ENCODE data around the gene MAMDC2.

MAMDC2 gene

DNA sequence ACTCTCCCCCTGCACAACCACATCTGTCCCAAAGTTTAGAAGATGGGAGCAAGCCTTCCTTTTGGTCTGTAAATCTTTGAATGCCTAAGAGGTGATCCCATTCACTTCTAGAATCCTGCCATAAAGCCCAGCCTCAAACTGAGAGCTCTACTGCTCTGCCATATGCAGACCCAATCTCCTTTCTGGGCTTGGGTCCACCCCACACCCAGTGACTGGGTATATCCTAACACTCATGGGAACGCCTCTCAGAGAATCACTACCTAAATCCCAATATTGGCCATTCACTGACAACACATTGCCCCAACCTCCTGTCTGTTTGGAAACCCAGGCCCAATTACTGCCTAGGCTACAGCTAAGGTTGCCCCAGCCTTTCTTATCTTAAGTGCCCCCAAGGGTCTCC is 90.7 kb downstream of the MAMDC2 start:
- no peaks in the 10 kb centered on the region for H3K9me3 ChIP-seq (ENCODE audit: control insufficient read depth, insufficient read depth, low read length)
- H3K9ac ChIP-seq (ENCODE audit: low read depth, low read length): no peak overlapping the region
- H3K4me1 ChIP-seq (ENCODE audit: insufficient read depth, low read length): no peaks in the 10 kb centered on the region
- H3K36me3 ChIP-seq (ENCODE audit: insufficient read depth, low read length): no peaks in the 10 kb centered on the region

DNA sequence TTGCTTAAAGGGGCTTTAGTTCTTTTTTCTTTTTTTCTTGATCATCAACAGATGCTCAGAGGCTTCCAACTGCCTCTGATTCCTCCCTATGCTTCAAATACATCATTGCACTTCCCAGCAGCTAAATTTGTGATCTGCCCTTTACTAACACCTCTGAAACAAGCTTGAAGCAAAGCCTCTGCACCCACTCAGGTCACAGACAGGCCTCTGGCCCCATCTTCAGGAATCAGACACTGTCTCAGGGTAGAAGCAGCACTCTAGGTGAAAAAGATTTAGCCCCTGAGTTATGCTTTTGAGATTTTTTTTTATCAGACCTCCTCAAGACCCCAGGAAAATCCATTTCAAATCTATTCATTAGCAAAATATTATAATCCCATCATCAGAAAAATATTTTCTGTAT is 91.5 kb downstream of the MAMDC2 start:
- no peaks in the 10 kb centered on the region for H3K36me3 ChIP-seq (ENCODE audit: insufficient read depth, low read length)
- H3K9ac ChIP-seq (ENCODE audit: low read depth, low read length): no peak overlapping the region
- no peaks in the 10 kb centered on the region for H3K4me1 ChIP-seq (ENCODE audit: insufficient read depth, low read length)
- H3K9me3 ChIP-seq (ENCODE audit: control insufficient read depth, insufficient read depth, low read length): no peaks in the 10 kb centered on the region

DNA sequence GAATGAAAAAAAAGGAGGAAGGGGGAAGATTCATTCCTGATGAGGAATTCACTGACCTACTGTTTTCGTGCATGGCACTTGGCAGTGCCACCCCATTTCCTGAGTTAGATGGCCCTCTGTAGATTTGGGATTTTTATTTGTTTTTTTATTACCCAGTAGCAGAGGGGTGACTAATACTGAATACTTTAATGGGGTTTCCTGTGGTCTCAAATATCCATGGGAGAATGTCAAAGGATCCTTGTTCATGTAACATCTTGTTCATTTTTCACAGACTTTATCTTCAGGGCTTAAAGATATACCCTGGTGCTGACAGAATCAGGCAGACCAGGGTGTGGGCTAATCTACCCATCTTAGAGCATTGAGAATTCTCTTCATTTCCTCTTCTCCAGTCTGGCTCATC is 93.0 kb downstream of the MAMDC2 start:
- no peaks in the 10 kb centered on the region for H3K4me1 ChIP-seq (ENCODE audit: insufficient read depth, low read length)
- H3K9ac ChIP-seq (ENCODE audit: low read depth, low read length): no peak overlapping the region
- H3K9me3 ChIP-seq (ENCODE audit: control insufficient read depth, insufficient read depth, low read length): no peaks in the 10 kb centered on the region
- no peaks in the 10 kb centered on the region for H3K36me3 ChIP-seq (ENCODE audit: insufficient read depth, low read length)

DNA sequence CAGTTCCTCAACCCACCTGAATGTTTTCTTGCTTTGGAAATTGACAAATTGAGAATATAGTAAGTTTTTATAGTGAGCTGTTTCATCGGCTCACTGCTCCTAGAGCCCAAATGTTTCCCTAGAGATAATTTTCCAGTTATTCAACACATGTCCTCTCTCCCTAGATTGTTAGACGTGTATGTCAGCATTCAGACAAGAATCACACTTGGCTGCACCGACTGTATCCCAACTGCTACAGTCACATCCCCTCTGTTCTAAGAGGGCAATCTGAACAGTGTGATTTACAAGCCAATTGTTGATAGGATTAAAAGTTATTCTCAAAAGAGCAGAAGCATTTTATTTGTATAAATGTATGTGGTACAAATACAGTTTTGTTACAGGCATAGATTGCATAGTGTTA is 93.9 kb downstream of the MAMDC2 start:
- Histone ChIP-seq H3K9me3 (ENCODE audit: control insufficient read depth, insufficient read depth, low read length) (no peaks in the 10 kb centered on the region), H3K4me1 (ENCODE audit: insufficient read depth, low read length) (no peaks in the 10 kb centered on the region), H3K36me3 (ENCODE audit: insufficient read depth, low read length) (no peaks in the 10 kb centered on the region)

DNA sequence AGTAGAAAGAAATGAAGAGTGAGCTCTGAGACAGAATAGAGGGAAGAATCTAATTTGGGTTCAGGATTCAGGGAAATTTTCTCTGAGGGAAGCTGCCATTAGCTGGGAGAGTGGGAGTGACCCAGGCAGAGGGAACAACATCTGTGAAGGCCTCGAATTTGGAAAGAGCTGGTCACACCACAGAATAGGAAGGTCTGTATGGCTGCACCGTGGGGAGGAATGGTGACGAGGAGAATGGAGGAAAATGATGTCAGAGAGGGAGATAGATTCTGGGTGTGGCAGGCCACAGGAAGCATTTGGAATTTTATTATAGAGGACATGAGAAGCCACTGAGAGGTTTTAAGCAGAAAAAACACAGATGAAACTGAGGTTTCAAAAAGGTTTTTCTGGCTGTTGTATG is 98.5 kb downstream of the MAMDC2 start:
- Histone ChIP-seq H3K4me1 (ENCODE audit: insufficient read depth, low read length) (no peaks in the 10 kb centered on the region), H3K9ac (ENCODE audit: low read depth, low read length) (no peak overlapping the region), H3K36me3 (ENCODE audit: insufficient read depth, low read length) (no peaks in the 10 kb centered on the region), H3K9me3 (ENCODE audit: control insufficient read depth, insufficient read depth, low read length) (no peaks in the 10 kb centered on the region)

More for the DNA sequence above, 93.9 kb downstream of the MAMDC2 start:
- no peak overlapping the region for H3K9ac ChIP-seq (ENCODE audit: low read depth, low read length)

DNA sequence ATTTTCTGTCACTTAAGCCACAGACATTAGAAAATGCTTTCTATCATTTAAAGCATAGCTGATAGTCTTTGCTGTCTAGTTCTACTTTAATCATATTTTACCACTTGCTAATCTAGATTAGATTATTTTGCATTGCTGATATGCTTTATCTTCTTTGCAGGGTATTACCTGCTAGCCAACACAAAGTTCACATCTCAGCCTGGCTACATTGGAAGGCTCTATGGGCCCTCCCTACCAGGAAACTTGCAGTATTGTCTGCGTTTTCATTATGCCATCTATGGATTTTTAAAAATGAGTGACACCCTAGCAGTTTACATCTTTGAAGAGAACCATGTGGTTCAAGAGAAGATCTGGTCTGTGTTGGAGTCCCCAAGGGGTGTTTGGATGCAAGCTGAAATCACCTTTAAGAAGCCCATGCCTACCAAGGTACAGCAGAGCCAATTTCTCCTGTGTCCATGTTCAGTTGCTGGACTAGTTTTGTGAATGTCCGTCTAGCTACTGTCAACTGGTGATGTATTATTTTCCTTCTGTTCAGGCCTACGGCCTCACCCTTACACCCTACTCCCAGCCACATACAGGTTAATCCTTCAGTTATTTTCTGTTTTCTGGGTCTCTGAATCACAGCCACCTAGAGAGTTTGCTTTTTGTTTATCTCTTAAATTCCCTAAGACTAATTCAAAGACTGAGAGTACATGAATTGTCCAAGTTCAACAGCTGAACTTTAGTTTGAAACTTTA is 99.9 kb downstream of the MAMDC2 start:
- Histone ChIP-seq H3K4me1 (ENCODE audit: insufficient read depth, low read length) (no peaks in the 10 kb centered on the region), H3K9ac (ENCODE audit: low read depth, low read length) (no peak overlapping the region), H3K9me3 (ENCODE audit: control insufficient read depth, insufficient read depth, low read length) (no peaks in the 10 kb centered on the region), H3K36me3 (ENCODE audit: insufficient read depth, low read length) (no peaks in the 10 kb centered on the region)

DNA sequence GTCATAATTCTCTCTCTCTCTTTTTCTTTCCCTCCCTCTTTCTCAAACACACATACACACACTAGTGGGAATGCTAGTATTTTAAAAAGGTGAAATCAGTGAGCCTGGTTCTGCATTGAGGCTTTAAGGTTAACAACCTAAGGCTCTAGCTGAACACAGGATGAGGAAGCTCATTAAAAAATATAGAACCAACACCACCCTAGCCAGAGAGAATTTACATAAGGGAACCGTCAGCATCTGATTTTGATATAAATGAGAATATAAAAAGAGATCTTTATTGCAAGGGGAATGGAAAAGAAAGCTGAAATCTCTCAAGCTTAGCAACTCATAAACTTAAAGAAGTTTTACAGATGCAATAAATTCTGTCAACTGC is 100.5 kb downstream of the MAMDC2 start:
- Histone ChIP-seq H3K4me1 (ENCODE audit: insufficient read depth, low read length) (no peaks in the 10 kb centered on the region), H3K36me3 (ENCODE audit: insufficient read depth, low read length) (no peaks in the 10 kb centered on the region), H3K9ac (ENCODE audit: low read depth, low read length) (no peak overlapping the region), H3K9me3 (ENCODE audit: control insufficient read depth, insufficient read depth, low read length) (no peaks in the 10 kb centered on the region)

DNA sequence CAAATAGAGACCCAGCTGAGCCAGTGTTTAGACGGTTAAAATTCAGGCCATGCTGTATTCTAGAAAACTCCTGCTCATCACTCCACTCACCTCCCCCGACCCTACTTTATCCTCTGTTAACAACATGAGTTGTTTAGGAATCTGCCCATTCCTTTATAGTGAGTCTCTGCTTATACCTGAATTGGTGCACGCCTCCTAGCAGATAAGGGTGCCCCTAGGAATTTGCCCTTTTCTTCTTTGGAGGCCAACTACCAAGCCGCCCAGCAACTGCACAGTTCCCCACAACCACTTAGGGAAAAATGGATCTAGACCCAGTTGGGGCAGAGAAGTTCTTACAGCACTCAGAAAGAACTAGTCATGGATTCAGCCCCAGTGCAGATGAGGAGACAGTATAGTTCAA is 102.3 kb downstream of the MAMDC2 start:
- no peaks in the 10 kb centered on the region for H3K4me1 ChIP-seq (ENCODE audit: insufficient read depth, low read length)
- no peak overlapping the region for H3K9ac ChIP-seq (ENCODE audit: low read depth, low read length)
- no peaks in the 10 kb centered on the region for H3K36me3 ChIP-seq (ENCODE audit: insufficient read depth, low read length)
- H3K9me3 ChIP-seq (ENCODE audit: control insufficient read depth, insufficient read depth, low read length): no peaks in the 10 kb centered on the region

DNA sequence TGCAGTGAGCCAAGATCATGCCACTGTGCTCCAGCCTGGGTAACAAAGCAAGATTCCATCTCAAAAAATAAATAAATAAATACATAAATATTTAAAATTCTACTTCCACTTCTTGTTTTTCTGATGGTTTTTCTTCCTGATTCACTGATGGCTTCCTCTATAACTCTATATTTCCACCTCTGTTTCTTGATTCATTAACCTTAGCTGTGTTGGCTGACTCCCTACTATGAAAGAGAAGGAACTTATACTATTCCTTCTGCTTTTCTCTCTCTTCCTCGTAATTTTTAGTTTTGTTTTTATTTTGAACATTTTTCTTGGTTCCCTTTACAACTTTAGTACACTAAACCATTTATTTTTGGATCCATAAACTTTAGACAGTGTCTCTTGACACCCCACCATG is 103.5 kb downstream of the MAMDC2 start:
- Histone ChIP-seq H3K9ac (ENCODE audit: low read depth, low read length) (no peak overlapping the region), H3K36me3 (ENCODE audit: insufficient read depth, low read length) (no peaks in the 10 kb centered on the region; the same call in 1 of the 2 replicates), H3K4me1 (ENCODE audit: insufficient read depth, low read length) (no peaks in the 10 kb centered on the region), H3K9me3 (ENCODE audit: control insufficient read depth, insufficient read depth, low read length) (no peaks in the 10 kb centered on the region)

DNA sequence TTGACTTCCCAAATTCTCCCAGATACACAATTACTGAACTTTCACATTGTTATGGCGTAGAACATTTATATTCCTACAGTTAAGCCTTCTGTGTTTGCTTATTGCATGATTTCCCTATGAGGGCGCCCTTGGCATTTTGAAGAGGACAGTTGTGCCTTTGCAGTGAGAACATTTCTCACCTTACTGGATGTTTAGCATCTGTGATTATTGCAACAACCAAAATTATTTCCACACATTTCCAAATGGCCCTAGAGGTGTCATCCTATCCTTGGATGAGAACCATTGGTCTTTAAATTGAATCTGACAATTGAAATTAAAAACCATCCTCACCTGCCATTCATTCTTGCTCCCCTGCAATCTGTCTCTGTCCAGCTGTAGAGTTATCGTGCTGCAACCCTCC is 104.0 kb downstream of the MAMDC2 start:
- no peaks in the 10 kb centered on the region for H3K9me3 ChIP-seq (ENCODE audit: control insufficient read depth, insufficient read depth, low read length)
- no peaks in the 10 kb centered on the region for H3K4me1 ChIP-seq (ENCODE audit: insufficient read depth, low read length)
- H3K9ac ChIP-seq (ENCODE audit: low read depth, low read length): no peak overlapping the region
- H3K36me3 ChIP-seq (ENCODE audit: insufficient read depth, low read length): no peaks in the 10 kb centered on the region; the same call in 1 of the 2 replicates

DNA sequence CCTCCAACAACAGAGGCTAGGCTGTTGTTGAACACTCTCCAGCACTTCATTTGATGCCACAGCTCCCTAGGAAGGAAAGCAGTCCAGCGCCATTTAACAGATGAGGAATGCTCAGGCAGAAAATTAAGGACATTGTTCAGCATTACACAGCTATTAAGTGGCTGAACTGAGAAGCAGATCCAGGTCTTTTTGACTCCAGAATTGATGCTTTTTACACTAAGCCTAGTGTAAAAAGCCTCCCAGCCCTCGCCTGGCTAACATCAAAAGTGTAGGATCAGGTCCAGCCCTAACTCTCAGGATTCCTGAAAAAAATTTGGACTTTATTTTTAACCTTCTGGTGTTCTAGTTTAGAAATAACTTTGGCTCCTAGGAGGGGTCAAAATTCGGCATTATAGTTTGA is 108.7 kb downstream of the MAMDC2 start:
- no peak overlapping the region for H3K9ac ChIP-seq (ENCODE audit: low read depth, low read length)
- no peaks in the 10 kb centered on the region; the same call in 1 of the 2 replicates for H3K36me3 ChIP-seq (ENCODE audit: insufficient read depth, low read length)
- H3K9me3 ChIP-seq (ENCODE audit: control insufficient read depth, insufficient read depth, low read length): no peaks in the 10 kb centered on the region
- H3K4me1 ChIP-seq (ENCODE audit: insufficient read depth, low read length): no peaks in the 10 kb centered on the region; the same call in 1 of the 2 replicates

DNA sequence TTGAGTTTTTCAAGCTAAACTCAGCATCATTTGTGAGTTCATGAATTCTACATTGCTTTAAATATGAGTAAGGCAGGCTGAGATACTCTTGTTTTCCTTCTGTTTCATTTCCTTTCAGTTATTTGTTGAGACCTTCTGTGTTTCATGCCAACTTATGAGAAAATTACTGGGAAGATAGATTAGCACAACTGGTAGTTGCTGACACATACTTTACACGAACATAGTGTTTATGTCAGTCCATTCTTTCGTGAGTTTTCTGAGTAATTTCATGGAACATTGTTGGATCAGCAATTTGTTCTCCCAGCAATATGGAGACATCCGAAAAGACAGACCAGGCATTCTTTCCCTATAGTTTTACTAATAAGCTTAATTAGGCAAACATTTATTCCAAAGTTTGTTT is 113.1 kb downstream of the MAMDC2 start:
- Histone ChIP-seq H3K9ac (ENCODE audit: low read depth, low read length) (no peak overlapping the region), H3K36me3 (ENCODE audit: insufficient read depth, low read length) (no peaks in the 10 kb centered on the region; the same call in 1 of the 2 replicates), H3K4me1 (ENCODE audit: insufficient read depth, low read length) (no peaks in the 10 kb centered on the region; the same call in 1 of the 2 replicates), H3K9me3 (ENCODE audit: control insufficient read depth, insufficient read depth, low read length) (no peaks in the 10 kb centered on the region)

DNA sequence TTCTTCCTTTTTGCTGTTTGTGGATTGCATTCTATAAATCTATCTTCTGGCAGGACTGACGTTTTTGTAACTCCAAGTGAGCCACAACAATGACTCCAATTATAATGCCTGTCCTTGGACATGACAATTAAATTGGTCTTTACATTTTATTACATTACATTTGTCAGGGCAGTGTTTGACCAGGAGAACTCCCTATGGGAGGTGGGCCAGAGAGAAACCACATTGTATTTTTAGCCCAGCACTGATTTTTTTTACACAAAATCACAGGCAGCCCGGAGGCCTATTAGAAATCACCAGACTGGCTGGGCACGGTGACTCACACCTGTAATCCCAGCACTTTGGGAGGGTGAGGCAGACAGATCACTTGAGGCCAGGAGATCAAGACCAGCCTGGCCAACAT is 116.0 kb downstream of the MAMDC2 start:
- H3K9ac ChIP-seq (ENCODE audit: low read depth, low read length): no peak overlapping the region
- H3K9me3 ChIP-seq (ENCODE audit: control insufficient read depth, insufficient read depth, low read length): no peaks in the 10 kb centered on the region
- no peaks in the 10 kb centered on the region for H3K4me1 ChIP-seq (ENCODE audit: insufficient read depth, low read length)
- H3K36me3 ChIP-seq (ENCODE audit: insufficient read depth, low read length): no peaks in the 10 kb centered on the region

DNA sequence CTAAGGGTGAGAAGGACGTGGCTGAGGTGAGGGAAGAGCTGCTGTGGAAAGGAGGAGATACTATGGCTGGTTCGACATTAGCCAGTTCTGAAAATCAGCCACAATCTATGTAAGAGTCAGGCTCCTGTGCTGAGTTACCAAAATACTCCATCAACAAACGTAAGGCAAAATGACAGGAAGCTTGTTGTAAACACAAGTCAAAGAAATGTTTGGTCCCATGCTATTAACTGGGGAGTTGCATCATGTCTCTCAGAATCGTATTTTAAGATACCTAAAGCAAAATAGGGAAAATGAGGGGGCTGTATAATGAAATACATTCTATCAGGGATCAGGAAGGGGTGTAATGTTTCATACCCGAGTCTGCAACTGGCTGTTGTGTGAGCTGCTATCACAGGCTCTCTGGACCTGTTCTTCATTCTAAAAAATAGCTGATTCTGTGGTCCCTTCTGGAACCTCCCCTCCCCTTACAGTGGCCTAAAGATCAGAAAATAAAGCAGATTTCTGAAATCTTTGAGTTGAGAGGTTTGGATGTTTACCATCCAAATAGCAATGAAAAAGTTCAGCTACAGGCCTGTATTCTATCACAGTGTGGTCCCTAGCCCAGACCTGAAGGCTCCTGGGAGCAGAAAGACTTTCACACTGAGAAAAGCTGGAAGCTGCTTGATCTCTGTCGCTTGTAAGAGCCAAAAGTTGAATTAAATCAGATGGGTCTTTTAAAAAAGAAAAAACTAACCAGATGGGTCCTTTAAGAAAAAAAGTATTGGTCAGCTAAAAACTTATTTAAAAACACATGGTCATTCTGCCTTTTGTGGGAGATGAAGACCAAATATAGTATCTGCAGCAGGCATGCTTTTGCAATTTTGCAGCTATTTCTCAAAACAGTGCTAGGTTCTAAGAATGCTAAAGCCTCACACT is 117.3 kb downstream of the MAMDC2 start:
- Histone ChIP-seq H3K4me1 (ENCODE audit: insufficient read depth, low read length) (no peaks in the 10 kb centered on the region), H3K9me3 (ENCODE audit: control insufficient read depth, insufficient read depth, low read length) (no peaks in the 10 kb centered on the region), H3K9ac (ENCODE audit: low read depth, low read length) (no peak overlapping the region), H3K36me3 (ENCODE audit: insufficient read depth, low read length) (no peaks in the 10 kb centered on the region)

Measured in ES-I3 (cell line).